Cardiac septum (tissue), 1 donor: Measurements from ENCODE around the gene SPATA7. TPM values are rescaled to one million over a fixed set of nuclear protein-coding genes. Genes with fewer than 3 reads are reported as not detected.

Experiments used
- DNase-seq: peaks from one replicate; pipeline ENCODE4 v3.0.0-alpha.2; 2020; ENCODE audit warnings: low spot score
- intact Hi-C: fragments of 100-400 bp; cut with DNase I; formaldehyde crosslinking; loops from one replicate; pipeline ENCODE4 v1.14.0; 2022
- total RNA-seq: library from RNA; stranded (reverse); fragmentation: NEBNext Ultra II Directional; extraction: Animal tissue kit (Norgen Biotek cat#: 25700); gene quantifications from one replicate; pipeline ENCODE4 v1.2.1, GENCODE V29; 2021
- donor health status: DM: no; HTN: no; CAD: no.

Gene SPATA7
- total RNA-seq, 1 donor from 2014 or later, result 7.2 TPM

GRCh38 chr14:88392609-88393008 lies 7.2 kb downstream of the SPATA7 start:
- intact Hi-C loops, result no loop called here
- no peak for DNase-seq

GRCh38 chr14:88411039-88411438 lies 25.6 kb downstream of the SPATA7 start:
- DNase-seq, result no peak
- intact Hi-C loops, result no loop called here

GRCh38 chr14:88417594-88417993 lies 32.1 kb downstream of the SPATA7 start:
- DNase-seq, result no peak
- intact Hi-C loops, result no loop called here

- intact Hi-C loops, result no loop called here
- no peak for DNase-seq
These were observed 34.7 kb downstream of the SPATA7 start for GRCh38 chr14:88420187-88420586.

- intact Hi-C loops, result no loop called here
- no peak for DNase-seq
These were observed 35.8 kb downstream of the SPATA7 start for GRCh38 chr14:88421286-88421685.

- no peak for DNase-seq
- intact Hi-C loops, result no loop called here
These were observed 36.6 kb downstream of the SPATA7 start for GRCh38 chr14:88422047-88422446.

- intact Hi-C loops, result no loop called here
- no peak for DNase-seq
These were observed 37.6 kb downstream of the SPATA7 start for GRCh38 chr14:88422919-88423650.

GRCh38 chr14:88424573-88424972 lies 39.1 kb downstream of the SPATA7 start:
- intact Hi-C loops, result no loop called here

GRCh38 chr14:88426271-88426670 lies 40.8 kb downstream of the SPATA7 start:
- intact Hi-C loops, result no loop called here
- no peak for DNase-seq

More at GRCh38 chr14:88424573-88424972, 39.1 kb downstream of the SPATA7 start:
- no peak for DNase-seq

GRCh38 chr14:88430976-88431375 lies 45.5 kb downstream of the SPATA7 start:
- intact Hi-C loops, result no loop called here
- no peak for DNase-seq

- intact Hi-C loops, result no loop called here
- DNase-seq, result no peak
These were observed 52.2 kb downstream of the SPATA7 start for GRCh38 chr14:88437658-88438057.

- intact Hi-C loops, result no loop called here
These were observed 53.6 kb downstream of the SPATA7 start for GRCh38 chr14:88439088-88439487.

GRCh38 chr14:88452231-88452630 lies 66.8 kb downstream of the SPATA7 start:
- DNase-seq, result no peak
- intact Hi-C loops, result no loop called here

More at GRCh38 chr14:88439088-88439487, 53.6 kb downstream of the SPATA7 start:
- no peak for DNase-seq

GRCh38 chr14:88454886-88455285 lies 69.4 kb downstream of the SPATA7 start:
- intact Hi-C loops, result no loop called here
- no peak for DNase-seq

- intact Hi-C loops, result no loop called here
- DNase-seq, result no peak
These were observed 77.9 kb downstream of the SPATA7 start for GRCh38 chr14:88463318-88463717.

- intact Hi-C loops, result no loop called here
- no peak for DNase-seq
These were observed 82.9 kb downstream of the SPATA7 start for GRCh38 chr14:88468406-88468805.

GRCh38 chr14:88470542-88471440 lies 85.3 kb downstream of the SPATA7 start:
- intact Hi-C loops, result no loop called here
- DNase-seq, result no peak

- DNase-seq, result no peak
- intact Hi-C loops, result no loop called here
These were observed 88.3 kb downstream of the SPATA7 start for GRCh38 chr14:88473791-88474190.

- DNase-seq, result no peak
- intact Hi-C loops, result no loop called here
These were observed 90.8 kb downstream of the SPATA7 start for GRCh38 chr14:88476214-88476774.

GRCh38 chr14:88476825-88477224 lies 91.4 kb downstream of the SPATA7 start:
- no peak for DNase-seq
- intact Hi-C loops, result no loop called here
